GM20431 (cell line): ENCODE data around the gene FAM89B.

Experiments used
- in situ Hi-C: fragments of 300-500 bp; cut with MseI, MboI; formaldehyde crosslinking; loops from one replicate; pipeline ENCODE4 v1.15.0; 2020; ENCODE audit warnings: low sequenced_read_pairs; ENCODE audit not compliant: unreplicated experiment

The FAM89B gene

GRCh38 chr11:65620666-65621065, 48.3 kb downstream of the FAM89B start:
- in situ Hi-C loops, result no loop called here

GRCh38 chr11:65621460-65621859, 49.1 kb downstream of the FAM89B start:
- in situ Hi-C loops, result no loop called here

- in situ Hi-C loops, result no loop called here
Observed at GRCh38 chr11:65622011-65622410, 49.7 kb downstream of the FAM89B start.

GRCh38 chr11:65623177-65623576, 50.8 kb downstream of the FAM89B start:
- in situ Hi-C loops, result no loop called here
